OCI-LY1 (cell line): ENCODE measurements around the gene IL36B.

Experiments used
- CTCF ChIP-seq: fragments of 200-600 bp; sonication (generic), shearing (Covaris generic); IDR thresholded peaks from 2 replicates; pipeline ENCODE4 v1.5.1; 2017; ENCODE audit warnings: mild to moderate bottlenecking, antibody characterized with exemption, low read length, moderate library complexity, mixed read lengths
- EZH2 ChIP-seq: fragments of 200-600 bp; sonication (generic), shearing (Covaris generic); IDR thresholded peaks from 2 replicates; pipeline ENCODE4 v1.8.0; 2017; ENCODE audit warnings: borderline replicate concordance, mixed run types, mild to moderate bottlenecking, antibody characterized with exemption, low read length, moderate library complexity, mixed read lengths

DNA sequence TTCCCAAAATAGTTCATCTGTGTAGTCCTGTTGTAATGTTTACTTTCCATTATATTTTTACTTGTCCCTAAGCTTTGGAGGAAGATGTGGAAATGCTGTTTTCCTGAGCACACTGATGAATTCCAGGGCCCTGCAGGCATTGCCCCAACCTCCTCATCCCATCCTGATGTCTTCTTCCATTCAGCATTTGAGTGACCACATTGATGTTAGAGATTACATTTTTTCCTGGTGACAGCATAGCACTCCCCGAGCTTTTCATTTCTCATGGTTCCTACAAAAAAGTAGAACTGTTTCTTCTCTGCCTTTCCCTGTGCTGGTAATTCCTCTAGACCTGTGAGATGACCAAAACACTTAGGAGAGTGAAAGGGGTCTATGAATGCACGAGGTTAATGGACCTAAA is 42.6 kb downstream of the IL36B start:
- TF ChIP-seq CTCF (no peak), EZH2 (no peak)
